HG03159 (cell line): ENCODE results near the gene NRCAM.

Experiments
- ATAC-seq: cut with Tn5 transposase; IDR thresholded peaks from one replicate; pipeline ENCODE4 v1.9.1; 2021; ENCODE audit warnings: mild to moderate bottlenecking, moderate library complexity; ENCODE audit not compliant: unreplicated experiment

NRCAM gene

DNA sequence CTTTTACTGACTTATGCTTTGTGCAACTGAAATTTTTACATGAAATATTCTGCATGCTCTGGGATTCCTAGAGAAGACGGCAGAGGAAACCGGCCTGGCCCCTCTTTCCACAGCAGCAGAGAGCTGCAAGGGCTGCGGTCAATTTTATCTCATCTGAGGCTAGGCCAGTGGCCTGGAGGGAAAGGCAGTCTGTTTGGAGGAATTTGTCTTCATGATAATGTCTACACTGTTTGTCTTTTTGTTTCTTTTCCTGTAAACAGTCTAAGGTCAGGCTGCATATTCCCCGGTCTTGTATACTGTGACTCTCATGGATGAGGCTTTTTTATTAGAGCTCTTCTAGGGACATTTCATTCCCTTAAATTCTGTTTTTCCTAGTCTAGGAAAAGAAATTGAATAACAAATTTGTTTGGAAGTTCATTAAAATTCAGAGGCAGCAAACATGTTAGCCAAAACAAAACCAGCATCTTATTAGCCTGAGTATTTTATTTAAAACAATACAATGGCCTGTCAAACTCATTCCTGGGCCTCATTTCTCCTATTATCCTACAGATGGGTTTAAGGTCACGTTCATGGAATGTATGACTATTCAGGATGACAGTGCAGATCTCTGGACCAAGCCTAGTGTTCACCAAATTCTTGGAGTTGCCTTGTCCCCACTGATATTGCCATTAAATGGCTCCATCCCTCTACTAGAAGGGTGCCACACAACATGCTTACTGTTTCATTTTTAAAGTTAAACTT is 352.5 kb downstream of the NRCAM start:
- no peak for ATAC-seq

DNA sequence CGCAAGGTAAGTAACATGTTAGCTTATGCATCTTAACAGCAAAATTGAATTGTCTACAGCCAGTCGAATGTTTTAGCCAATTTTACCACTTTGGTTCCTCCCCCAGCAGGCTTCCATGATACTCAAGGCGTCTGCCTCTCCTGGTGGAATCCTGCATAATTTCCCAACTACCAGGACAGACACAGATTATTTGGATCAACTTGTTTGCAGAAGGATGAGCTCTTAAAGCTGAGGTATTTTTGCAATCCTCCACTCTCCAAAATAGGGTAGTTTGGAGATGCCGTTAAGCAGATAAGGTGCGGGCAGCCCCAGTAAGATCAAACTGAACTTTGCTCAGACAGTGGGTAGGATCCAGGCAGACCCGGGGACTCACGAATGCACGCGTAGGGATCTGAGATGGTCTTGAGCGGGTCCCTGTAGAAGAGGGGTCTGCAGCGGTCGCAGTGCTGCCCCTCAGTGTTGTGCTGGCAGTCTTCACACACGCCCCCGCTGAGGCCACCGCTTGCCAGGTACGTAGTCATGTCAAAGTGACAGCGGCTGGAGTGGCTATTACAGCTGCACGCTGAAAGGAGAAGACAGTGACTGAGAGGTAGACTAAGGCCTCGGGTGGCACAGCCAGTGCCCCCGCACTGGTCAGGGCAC is 353.4 kb downstream of the NRCAM start:
- no peak for ATAC-seq

DNA sequence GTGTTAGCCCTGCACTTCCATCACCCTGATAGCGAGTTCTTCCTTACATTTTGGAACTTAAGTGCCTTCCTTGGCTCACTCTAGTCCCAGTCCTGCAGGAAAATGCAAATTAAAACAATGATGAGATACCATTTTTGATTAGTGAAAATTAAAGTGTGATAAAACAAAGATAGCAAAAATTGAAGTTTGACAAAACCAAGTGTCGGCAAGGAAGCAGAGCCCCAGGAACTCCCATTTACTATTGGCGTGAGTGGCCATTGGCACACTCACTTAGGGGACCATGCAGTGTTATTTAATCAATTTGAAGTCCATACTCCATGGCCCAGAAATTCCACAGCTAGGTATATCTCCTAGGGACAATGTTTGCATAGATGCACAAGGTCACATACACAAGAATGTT is 354.5 kb downstream of the NRCAM start:
- ATAC-seq = no peak

DNA sequence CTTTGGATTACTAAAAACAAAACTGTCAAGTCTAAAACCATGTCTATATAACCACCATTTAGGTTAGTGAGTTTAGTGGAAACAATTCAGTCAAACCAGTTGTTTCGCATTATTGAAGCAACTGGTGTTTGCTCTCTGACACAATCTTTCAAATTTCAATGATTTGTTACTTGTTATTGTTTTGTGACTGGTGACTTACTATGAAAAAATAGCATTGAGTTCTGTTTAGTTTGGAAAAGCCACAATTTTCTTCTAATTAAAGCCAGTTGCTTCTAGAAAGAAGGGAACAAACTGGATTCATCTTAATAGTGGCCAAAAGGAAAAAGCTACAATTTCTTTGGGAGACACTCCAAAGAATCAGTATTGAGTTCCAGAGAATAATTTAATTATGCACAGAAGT is 356.5 kb downstream of the NRCAM start:
- no peak for ATAC-seq

GRCh38 chr7:108097703-108098102 is 358.5 kb downstream of the NRCAM start:
- no peak for ATAC-seq
